ENCODE results near the gene KIF26B. TPM values are rescaled to one million over a fixed set of nuclear protein-coding genes. Genes with fewer than 3 reads are reported as not detected.

The KIF26B gene
- polyA plus RNA-seq, 1 of the 3 experiments (the other 2 are of a cell fraction), result 2.6 TPM

- CTCF ChIA-PET, result no interaction called here
- 89% methylated on average over 5 of the region's 5 CpGs for WGBS (ENCODE audit: low lambda C conversion rate)
Observed at GRCh38 chr1:245671349-245671748, 516.6 kb downstream of the KIF26B start.

More at GRCh38 chr1:245671349-245671748, 516.6 kb downstream of the KIF26B start:
- Histone ChIP-seq H3K27me3 (ENCODE audit: insufficient read depth) (no peaks in the 10 kb centered on the region), H3K79me2 (ENCODE audit: insufficient read depth) (no peaks in the 10 kb centered on the region), H2AFZ (ENCODE audit: low read depth) (no peak overlapping the region), H3K27ac (ENCODE audit: low read depth in 2 of 2, low read length in 1 of 2) (no peak overlapping the region; a peak in 1 of 4 replicates), H3K4me3 (ENCODE audit: low read depth in 2 of 2, low read length in 1 of 2) (no peak overlapping the region), H3K9me3 (no peaks in the 10 kb centered on the region), H3K9me2 (no peaks in the 10 kb centered on the region), H3F3A (replicated peaks; ENCODE audit: insufficient read depth) (no peaks in the 10 kb centered on the region), H3K36me3 (replicated peaks in 1 of 2; ENCODE audit: control insufficient read depth in 1 of 2, insufficient read depth in 2 of 2, low read length in 1 of 2) (peaks cover 0 to 27% of the 10 kb centered on the region in 2 experiments), H3K9ac (no peak overlapping the region), H4K20me1 (ENCODE audit: insufficient read depth) (no peaks in the 10 kb centered on the region), H3K4me1 (ENCODE audit: control insufficient read depth in 1 of 2, insufficient read depth in 2 of 2, low read depth in 1 of 2, low read length in 1 of 2) (peaks cover 0 to 4% of the 10 kb centered on the region in 2 experiments; a peak in 1 of 4 replicates), H3K4me2 (no peak overlapping the region)
- POLR2A ChIA-PET, result no interaction called here
- no peak for DNase-seq
- no peak for TF ChIP-seq REST (IDR thresholded peaks at IDR 0.05; ENCODE audit: low read depth, low read length)
- no peak for TF ChIP-seq SMC3 (IDR thresholded peaks at IDR 0.05; ENCODE audit: low read depth, low read length)
- TF ChIP-seq ZBTB33 (IDR thresholded peaks at IDR 0.05; ENCODE audit: borderline replicate concordance, low read depth), result no peak
- no peak for TF ChIP-seq EZH2phosphoT487 (IDR thresholded peaks at IDR 0.05; ENCODE audit: borderline replicate concordance, low read depth)
- TF ChIP-seq GABPA (IDR thresholded peaks at IDR 0.05; ENCODE audit: low read depth), result no peak
- TF ChIP-seq IRF3 (IDR thresholded peaks at IDR 0.05; ENCODE audit: low read depth, low read length), result no peak
- no peak for TF ChIP-seq RFX5 (IDR thresholded peaks at IDR 0.05; ENCODE audit: low read length)
- no peak for TF ChIP-seq NFIC (IDR thresholded peaks at IDR 0.05; ENCODE audit: borderline replicate concordance)
- no peak for TF ChIP-seq YY1 (IDR thresholded peaks at IDR 0.05; ENCODE audit: low read depth)
- no peak for TF ChIP-seq MAX (IDR thresholded peaks at IDR 0.05; ENCODE audit: low read depth)
- no peak for TF ChIP-seq ELF1 (IDR thresholded peaks at IDR 0.05)
- TF ChIP-seq TAF1 (IDR thresholded peaks at IDR 0.05; ENCODE audit: borderline replicate concordance, low read depth, low read length), result no peak
- no peak for TF ChIP-seq USF2 (IDR thresholded peaks at IDR 0.05; ENCODE audit: borderline replicate concordance, low read depth, low read length)

All from SK-N-SH (cell line).